ENCODE measurements around the gene IP6K1.

IP6K1 gene

GRCh38 chr3:49769286-49769915 is 16.9 kb downstream of the IP6K1 start:
- Histone ChIP-seq H3K27me3 (no peaks in the 10 kb centered on the region), H3K27ac (no peak overlapping the region), H3K4me1 (peaks cover 0 to 18% (median 5%) of the 10 kb centered on the region in 4 donors), H3K4me3 (no peak overlapping the region), H3K36me3 (peaks cover 0 to 23% (median 8%) of the 10 kb centered on the region in 3 donors), H3K9me3 (no peaks in the 10 kb centered on the region)
- intact Hi-C loops (cut with DNase I; ENCODE audit: low total_unique reads) = no loop called here
- no peak for DNase-seq
- TF ChIP-seq CTCF (IDR thresholded peaks at IDR 0.05) = no peak

GRCh38 chr3:49763981-49764380 is 22.4 kb downstream of the IP6K1 start:
- no peak for DNase-seq
- Histone ChIP-seq H3K9me3 (no peaks in the 10 kb centered on the region), H3K27me3 (no peaks in the 10 kb centered on the region), H3K4me1 (no peaks in the 10 kb centered on the region), H3K27ac (no peak overlapping the region), H3K36me3 (peaks cover 0 to 23% (median 19%) of the 10 kb centered on the region in 3 donors), H3K4me3 (no peak overlapping the region)
- TF ChIP-seq CTCF (IDR thresholded peaks at IDR 0.05) = no peak
- intact Hi-C loops (cut with DNase I; ENCODE audit: low total_unique reads) = no loop called here

GRCh38 chr3:49761661-49762060 is 24.7 kb downstream of the IP6K1 start:
- no peak for DNase-seq
- no peaks in the 10 kb centered on the region for H3K27me3 ChIP-seq
- TF ChIP-seq CTCF (IDR thresholded peaks at IDR 0.05) = no peak
- peaks cover 0 to 7% (median 3%) of the 10 kb centered on the region in 4 donors for H3K4me1 ChIP-seq
- no peak overlapping the region for H3K27ac ChIP-seq
- H3K36me3 ChIP-seq = peaks cover 0 to 22% (median 19%) of the 10 kb centered on the region in 3 donors
- intact Hi-C loops (cut with DNase I; ENCODE audit: low total_unique reads) = no loop called here
- H3K9me3 ChIP-seq = no peaks in the 10 kb centered on the region
- H3K4me3 ChIP-seq = no peak overlapping the region

- peaks cover 0 to 16% (median 5%) of the 10 kb centered on the region in 4 donors for H3K4me1 ChIP-seq
- no peak overlapping the region for H3K4me3 ChIP-seq
- H3K27me3 ChIP-seq = no peaks in the 10 kb centered on the region
- no peak for TF ChIP-seq CTCF (IDR thresholded peaks at IDR 0.05)
- intact Hi-C loops (cut with DNase I; ENCODE audit: low total_unique reads) = no loop called here
- H3K36me3 ChIP-seq = peaks cover 0 to 11% (median 6%) of the 10 kb centered on the region in 3 donors
- H3K9me3 ChIP-seq = no peaks in the 10 kb centered on the region
- DNase-seq = no peak
- no peak overlapping the region for H3K27ac ChIP-seq
Observed at GRCh38 chr3:49759226-49759625, 27.1 kb downstream of the IP6K1 start.

DNA sequence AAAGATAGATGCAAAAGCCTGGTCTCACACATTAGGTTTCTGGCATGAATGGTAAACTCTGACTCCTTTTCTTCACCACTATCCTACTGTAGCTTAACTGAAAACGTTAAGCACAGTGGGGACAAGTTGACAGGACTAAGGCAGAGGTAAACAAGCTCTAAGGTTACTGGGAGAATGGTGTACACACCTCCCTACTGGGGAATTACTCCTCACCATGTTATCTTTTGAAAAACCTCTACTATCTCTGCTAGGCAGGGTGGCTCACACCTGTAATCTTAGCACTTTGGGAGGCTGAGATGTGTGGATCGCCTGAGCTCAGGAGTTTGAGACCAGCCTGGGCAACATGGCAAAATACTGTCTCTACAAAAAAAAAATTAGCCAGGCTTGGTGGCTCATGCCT is 29.1 kb downstream of the IP6K1 start:
- intact Hi-C loops (cut with DNase I; ENCODE audit: low total_unique reads) = no loop called here
- H3K4me3 ChIP-seq = no peak overlapping the region
- no peak for TF ChIP-seq CTCF (IDR thresholded peaks at IDR 0.05)

More for the DNA sequence above, 29.1 kb downstream of the IP6K1 start:
- Histone ChIP-seq H3K4me1 (peaks cover 0 to 30% (median 6%) of the 10 kb centered on the region in 4 donors), H3K27me3 (no peaks in the 10 kb centered on the region), H3K27ac (no peak overlapping the region), H3K36me3 (peaks cover 0 to 10% (median 0%) of the 10 kb centered on the region in 3 donors), H3K9me3 (no peaks in the 10 kb centered on the region)
- DNase-seq = no peak
